Stimulated activated naive B cell treated with anti-CD40 and anti-IgM and Interleukin-4, amounts not matched to agents 10 μg/mL and 1 μg/mL and 100 μg/mL, for 72 hours (primary cell): ENCODE results near the gene SPX.

Experiments used
- ATAC-seq, 2 donors: fragments of 150-1000 bp; cut with Tn5 transposase; replicated peaks; 2 replicates each; pipeline ENCODE4 v1.10.0; 2021; ENCODE audit warnings: moderate library complexity in 1 of 2
- DNase-seq: peaks from one replicate; pipeline ENCODE4 v3.0.0; 2021
- H3K27ac Mint-ChIP-seq: one replicate; pipeline ENCODE4 v1.8.0; 2022; ENCODE audit warnings: mild to moderate bottlenecking, mixed read lengths
- H3K27me3 Mint-ChIP-seq, 2 donors: one replicate each; pipeline ENCODE4 v1.8.0; 2022; ENCODE audit warnings: mixed read lengths in 2 of 2
- H3K36me3 Mint-ChIP-seq, 2 donors: one replicate each; pipeline ENCODE4 v1.8.0; 2022; ENCODE audit warnings: mixed read lengths in 2 of 2, mild to moderate bottlenecking in 1 of 2
- H3K4me1 Mint-ChIP-seq, 2 donors: one replicate each; pipeline ENCODE4 v1.8.0; 2022; ENCODE audit warnings: mixed read lengths in 2 of 2, mild to moderate bottlenecking in 1 of 2
- H3K4me3 Mint-ChIP-seq, 2 donors: one replicate each; pipeline ENCODE4 v1.8.0; 2022; ENCODE audit warnings: mild to moderate bottlenecking in 2 of 2, mixed read lengths in 2 of 2, moderate library complexity in 1 of 2
- H3K9me3 Mint-ChIP-seq, 2 donors: one replicate each; pipeline ENCODE4 v1.8.0; 2022; ENCODE audit warnings: mixed read lengths in 2 of 2, mild to moderate bottlenecking in 1 of 2

The SPX gene

GRCh38 chr12:21580748-21581516 lies 54.8 kb downstream of the SPX start:
- Mint-ChIP-seq H3K36me3 (no peaks in the 10 kb centered on the region), H3K4me1 (no peaks in the 10 kb centered on the region), H3K27me3 (peaks cover 31 to 40% of the 10 kb centered on the region in 2 donors), H3K9me3 (peaks cover 0 to 2% of the 10 kb centered on the region in 2 donors), H3K4me3 (no peak overlapping the region), H3K27ac (no peak overlapping the region)
- ATAC-seq (no peak), DNase-seq (no peak)
